Neuronal stem cell (in vitro differentiated cells): ENCODE results near the gene KLB. TPM values are rescaled to one million over a fixed set of nuclear protein-coding genes. Genes with fewer than 3 reads are reported as not detected.
"Not testable (repeated sequence)": the region's sequence is repeated elsewhere in the genome, so short reads cannot be mapped to it uniquely, and the experiment has no call there.

Source experiments
- DNase-seq: peaks from one replicate; pipeline ENCODE4 v3.0.0-alpha.2; 2013; ENCODE audit warnings: low spot score
- H2AFZ ChIP-seq: one replicate; pipeline ENCODE4 v1.6.1; 2013; ENCODE audit warnings: mild to moderate bottlenecking, low read length, inconsistent platforms
- H2AK5ac ChIP-seq: 2 replicates; pipeline ENCODE4 v1.6.1; 2013; ENCODE audit warnings: low read depth, mild to moderate bottlenecking, inconsistent platforms, low read length, moderate library complexity, mixed read lengths
- H2BK120ac ChIP-seq: 2 replicates; pipeline ENCODE4 v1.6.1; 2013; ENCODE audit warnings: low read depth, mild to moderate bottlenecking, inconsistent platforms, low read length, moderate library complexity, mixed read lengths
- H2BK12ac ChIP-seq: one replicate; pipeline ENCODE4 v1.6.1; 2013; ENCODE audit warnings: low read length, inconsistent platforms
- H2BK15ac ChIP-seq: 2 replicates; pipeline ENCODE4 v1.6.1; 2013; ENCODE audit warnings: mild to moderate bottlenecking, low read length, inconsistent platforms, mixed read lengths
- H2BK5ac ChIP-seq: one replicate; pipeline ENCODE4 v1.6.1; 2013; ENCODE audit warnings: inconsistent platforms, mild to moderate bottlenecking, low read length, moderate library complexity
- H3K14ac ChIP-seq: one replicate; pipeline ENCODE4 v1.6.1; 2013; ENCODE audit warnings: low read length, inconsistent platforms
- H3K18ac ChIP-seq: 2 replicates; pipeline ENCODE4 v1.6.1; 2013; ENCODE audit warnings: low read length, inconsistent platforms
- H3K23ac ChIP-seq: 2 replicates; pipeline ENCODE4 v1.6.1; 2013; ENCODE audit warnings: low read depth, mild to moderate bottlenecking, mixed read lengths, low read length, inconsistent platforms; ENCODE audit not compliant: poor library complexity
- H3K27ac ChIP-seq: replicated peaks from 3 replicates; pipeline ENCODE4 v1.5.1; 2013; ENCODE audit warnings: low read length, inconsistent platforms
- H3K27me3 ChIP-seq, 3 experiments: 2 replicates each; pipeline ENCODE4 v1.6.1; 2013; ENCODE audit warnings: low read length in 3 of 3, mild to moderate bottlenecking in 2 of 3, inconsistent platforms in 1 of 3, low read depth in 1 of 3, mixed read lengths in 1 of 3, moderate library complexity in 1 of 3; ENCODE audit not compliant: control insufficient read depth in 3 of 3, insufficient read depth in 3 of 3
- H3K36me3 ChIP-seq, 2 donors: replicated peaks in 1 of 2; 2 replicates each; pipeline ENCODE4 v1.6.1; 2013; ENCODE audit warnings: low read length in 2 of 2; ENCODE audit not compliant: control insufficient read depth in 2 of 2, insufficient read depth in 2 of 2
- H3K4ac ChIP-seq: 2 replicates; pipeline ENCODE4 v1.6.1; 2013; ENCODE audit warnings: inconsistent platforms, mild to moderate bottlenecking, low read length, moderate library complexity
- H3K4me1 ChIP-seq, 2 donors: 1 replicate in 1 of 2; 2 replicates in 1 of 2; pipeline ENCODE4 v1.6.1; 2013; ENCODE audit warnings: low read length in 2 of 2, low read depth in 1 of 2; ENCODE audit not compliant: control insufficient read depth in 2 of 2, insufficient read depth in 1 of 2
- H3K4me2 ChIP-seq: one replicate; pipeline ENCODE4 v1.6.1; 2013; ENCODE audit warnings: mild to moderate bottlenecking, low read length, inconsistent platforms; ENCODE audit not compliant: insufficient read depth, poor library complexity, severe bottlenecking
- H3K4me3 ChIP-seq, 2 donors: 2 replicates each; pipeline ENCODE4 v1.5.1; 2013; ENCODE audit warnings: low read length in 2 of 2, mild to moderate bottlenecking in 2 of 2, inconsistent platforms in 1 of 2, moderate library complexity in 1 of 2
- H3K79me1 ChIP-seq: one replicate; pipeline ENCODE4 v1.6.1; 2013; ENCODE audit warnings: low read depth, mild to moderate bottlenecking, inconsistent platforms, low read length, moderate library complexity
- H3K9ac ChIP-seq: one replicate; pipeline ENCODE4 v1.6.1; 2013; ENCODE audit warnings: mild to moderate bottlenecking, low read depth, low read length, inconsistent platforms; ENCODE audit not compliant: poor library complexity
- H3K9me3 ChIP-seq, 2 donors: replicated peaks in 1 of 2; 2 replicates each; pipeline versions ENCODE3 to v1.6.1; 2013; ENCODE audit warnings: low read length in 2 of 2, mild to moderate bottlenecking in 2 of 2, inconsistent platforms in 1 of 2, low read depth in 1 of 2, mixed read lengths in 1 of 2, moderate library complexity in 1 of 2; ENCODE audit not compliant: control insufficient read depth in 2 of 2, insufficient read depth in 1 of 2
- H4K8ac ChIP-seq: one replicate; pipeline ENCODE4 v1.6.1; 2013; ENCODE audit warnings: low read depth, mild to moderate bottlenecking, inconsistent platforms, low read length, moderate library complexity
- H4K91ac ChIP-seq: one replicate; pipeline ENCODE4 v1.6.1; 2013; ENCODE audit warnings: low read length, low read depth, mild to moderate bottlenecking, inconsistent platforms; ENCODE audit not compliant: poor library complexity
- WGBS, 2 donors: extraction: QIAGEN DNeasy Blood & Tissue Kit; methylation state at CpG; one replicate each; pipeline ENCODE4 v1.1.7; 2013; ENCODE audit warnings: missing lambda C conversion rate in 2 of 2, mixed read lengths in 1 of 2; ENCODE audit not compliant: insufficient read length in 2 of 2, insufficient replicate concordance in 1 of 2; ENCODE audit errors: extremely low coverage in 2 of 2; 5-methylcytosine and 5-hydroxymethylcytosine counted together
- polyA plus RNA-seq, 2 experiments: library from polyadenylated mRNA; stranded (reverse); fragments of 200-250 nt; gene quantifications; one replicate each; pipeline ENCODE4 v1.2.3, GENCODE V29; 2013

Gene KLB
- not detected for polyA plus RNA-seq (2013, experiment 1 of 2)
- under 0.01 TPM for polyA plus RNA-seq (2013, experiment 2 of 2)

DNA sequence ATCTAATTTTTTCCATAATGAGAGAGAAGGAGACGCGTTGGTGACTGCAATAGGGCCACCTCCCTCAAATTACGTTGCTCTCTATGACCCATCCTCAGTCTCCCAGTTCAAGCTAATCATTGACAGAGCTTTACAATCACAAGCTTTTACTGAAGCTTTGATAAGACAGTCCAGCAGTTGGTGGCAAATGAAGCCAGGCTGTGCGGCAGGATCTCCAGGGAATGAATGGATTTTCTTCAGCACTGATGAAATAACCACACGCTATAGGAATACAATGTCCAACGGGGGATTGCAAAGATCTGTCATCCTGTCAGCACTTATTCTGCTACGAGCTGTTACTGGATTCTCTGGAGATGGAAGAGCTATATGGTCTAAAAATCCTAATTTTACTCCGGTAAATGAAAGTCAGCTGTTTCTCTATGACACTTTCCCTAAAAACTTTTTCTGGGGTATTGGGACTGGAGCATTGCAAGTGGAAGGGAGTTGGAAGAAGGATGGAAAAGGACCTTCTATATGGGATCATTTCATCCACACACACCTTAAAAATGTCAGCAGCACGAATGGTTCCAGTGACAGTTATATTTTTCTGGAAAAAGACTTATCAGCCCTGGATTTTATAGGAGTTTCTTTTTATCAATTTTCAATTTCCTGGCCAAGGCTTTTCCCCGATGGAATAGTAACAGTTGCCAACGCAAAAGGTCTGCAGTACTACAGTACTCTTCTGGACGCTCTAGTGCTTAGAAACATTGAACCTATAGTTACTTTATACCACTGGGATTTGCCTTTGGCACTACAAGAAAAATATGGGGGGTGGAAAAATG is at the start of gene KLB:
Gene KLB, plus strand, starts transcription at position 168 of the 821 bp plus-strand sequence. Its CDS starts 20 bp downstream, at position 188.
- Histone ChIP-seq H3K27ac (no peak within 1 kb of the TSS), H3K79me1 (no peaks in the 10 kb centered on the region), H3K4ac (no peak within 1 kb of the TSS), H3K4me1 (no peaks in the 10 kb centered on the region), H2AFZ (no peak within 1 kb of the TSS), H2BK15ac (no peak within 1 kb of the TSS), H3K18ac (no peak within 1 kb of the TSS), H3K14ac (no peak within 1 kb of the TSS), H3K36me3 (no peaks in the 10 kb centered on the region), H3K27me3 (no peaks in the 10 kb centered on the region), H3K4me2 (no peak within 1 kb of the TSS), H4K8ac (no peak within 1 kb of the TSS), H4K91ac (no peak within 1 kb of the TSS), H2BK12ac (no peak within 1 kb of the TSS), H3K4me3 (no peak within 1 kb of the TSS), H2BK120ac (no peak within 1 kb of the TSS), H2BK5ac (no peak within 1 kb of the TSS), H3K9ac (no peak within 1 kb of the TSS), H2AK5ac (no peak within 1 kb of the TSS), H3K9me3 (no peaks in the 10 kb centered on the region), H3K23ac (no peak within 1 kb of the TSS)
- WGBS, 2 donors: no CpG with 5 or more reads among the region's 12 CpGs
- no peak for DNase-seq

DNA sequence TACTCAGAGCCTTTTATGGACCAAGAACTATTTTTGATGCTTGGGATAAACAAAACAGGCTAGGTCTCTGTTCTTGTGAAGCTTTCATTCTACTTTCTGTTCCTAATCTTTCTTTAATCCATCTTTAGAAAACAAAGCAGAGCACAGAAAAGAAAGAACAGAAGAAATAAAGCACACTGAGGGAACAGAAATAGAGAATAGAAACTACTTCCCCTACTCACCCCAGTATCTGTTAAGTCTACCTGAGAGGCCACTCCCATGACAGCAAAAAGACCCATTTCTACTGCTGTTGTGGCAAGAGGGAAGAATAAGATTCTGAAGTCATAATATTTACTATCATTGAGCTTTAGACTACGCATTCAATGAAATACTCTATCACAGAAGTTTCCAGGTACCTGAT is 49.7 kb upstream of the KLB start:
- no peak overlapping the region for H3K4me2 ChIP-seq
- no peak overlapping the region for H2AK5ac ChIP-seq
- H3K18ac ChIP-seq: no peak overlapping the region
- H2BK12ac ChIP-seq: no peak overlapping the region
- H2AFZ ChIP-seq: no peak overlapping the region
- H2BK15ac ChIP-seq: no peak overlapping the region
- H2BK5ac ChIP-seq: no peak overlapping the region
- H3K36me3 ChIP-seq: peaks cover 0 to 26% of the 10 kb centered on the region in 2 donors
- H4K8ac ChIP-seq: no peak overlapping the region
- peaks cover 1% of the 10 kb centered on the region for H3K79me1 ChIP-seq
- no peaks in the 10 kb centered on the region for H3K9me3 ChIP-seq
- no peak overlapping the region for H3K4me3 ChIP-seq
- DNase-seq: no peak
- H4K91ac ChIP-seq: no peak overlapping the region
- H3K27me3 ChIP-seq: no peaks in the 10 kb centered on the region
- no CpG with 5 or more reads among the region's 1 CpG for WGBS, 2 donors
- H3K14ac ChIP-seq: no peak overlapping the region
- H3K9ac ChIP-seq: no peak overlapping the region
- peaks cover 0 to 3% of the 10 kb centered on the region in 2 donors for H3K4me1 ChIP-seq
- no peak overlapping the region for H3K23ac ChIP-seq
- H2BK120ac ChIP-seq: no peak overlapping the region
- H3K27ac ChIP-seq: no peak overlapping the region
- H3K4ac ChIP-seq: no peak overlapping the region

DNA sequence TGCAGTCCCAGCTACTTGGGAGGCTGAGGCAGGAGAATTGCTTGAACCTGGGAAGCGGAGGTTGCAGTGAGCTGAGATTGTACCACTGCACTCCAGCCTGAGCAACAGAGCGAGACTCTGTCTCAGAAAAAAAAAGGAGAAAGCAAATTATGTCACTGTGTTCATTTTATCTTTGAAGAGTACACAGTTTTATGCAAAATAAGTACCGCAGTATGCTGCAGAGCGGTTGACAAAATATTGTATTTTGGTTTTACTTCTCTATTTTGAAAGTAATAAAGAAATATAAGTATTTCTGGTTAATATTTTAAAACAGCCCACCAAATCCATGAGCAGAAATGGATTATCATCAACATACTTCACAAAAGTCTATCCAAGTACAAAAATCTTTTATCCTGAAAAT is 46.1 kb upstream of the KLB start:
- H2AK5ac ChIP-seq, H2BK5ac ChIP-seq, H3K4ac ChIP-seq, H3K79me1 ChIP-seq, H3K27me3 ChIP-seq, H3K4me2 ChIP-seq, H3K14ac ChIP-seq, H2BK15ac ChIP-seq, H2AFZ ChIP-seq, H4K8ac ChIP-seq, H3K9ac ChIP-seq, H3K27ac ChIP-seq, H3K9me3 ChIP-seq, H3K18ac ChIP-seq, DNase-seq, H3K4me1 ChIP-seq, H4K91ac ChIP-seq, H2BK120ac ChIP-seq, H3K4me3 ChIP-seq, H3K23ac ChIP-seq, H2BK12ac ChIP-seq: not testable (repeated sequence)
- peaks cover 0 to 22% of the 10 kb centered on the region in 2 donors for H3K36me3 ChIP-seq
- no CpG with 5 or more reads among the region's 4 CpGs for WGBS, 2 donors

DNA sequence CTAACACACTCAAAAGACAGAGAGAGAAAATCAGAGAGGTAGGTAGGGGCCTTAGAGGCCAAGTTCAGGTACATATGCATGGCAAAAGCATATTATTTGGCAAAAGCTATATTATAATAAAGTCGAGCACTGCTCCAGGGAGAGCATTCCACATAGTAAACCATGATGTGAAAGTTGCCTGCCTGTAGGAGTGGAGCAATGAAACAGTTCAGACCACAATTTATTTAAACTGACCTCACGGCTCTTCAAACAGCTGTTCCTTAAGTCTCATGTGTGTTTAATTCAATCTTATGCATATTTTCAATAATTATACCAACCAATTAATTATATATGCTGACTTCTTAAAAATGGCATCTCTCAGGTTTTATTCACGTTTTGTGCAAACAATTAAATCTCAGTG is 43.9 kb upstream of the KLB start:
- no peak overlapping the region for H2BK12ac ChIP-seq
- peaks cover 4% of the 10 kb centered on the region for H3K79me1 ChIP-seq
- no peaks in the 10 kb centered on the region for H3K4me1 ChIP-seq
- peaks cover 0 to 18% of the 10 kb centered on the region in 2 donors for H3K36me3 ChIP-seq
- H3K4me3 ChIP-seq: no peak overlapping the region
- H3K4ac ChIP-seq: no peak overlapping the region
- H2AK5ac ChIP-seq: no peak overlapping the region
- WGBS, 2 donors: no CpG with 5 or more reads among the region's 3 CpGs
- no peak overlapping the region for H3K4me2 ChIP-seq
- no peak overlapping the region for H3K14ac ChIP-seq
- H4K8ac ChIP-seq: no peak overlapping the region
- H4K91ac ChIP-seq: no peak overlapping the region
- H3K9me3 ChIP-seq: no peaks in the 10 kb centered on the region
- no peak overlapping the region for H3K27ac ChIP-seq
- no peaks in the 10 kb centered on the region for H3K27me3 ChIP-seq
- H3K18ac ChIP-seq: no peak overlapping the region
- no peak overlapping the region for H2AFZ ChIP-seq
- H3K9ac ChIP-seq: no peak overlapping the region
- no peak overlapping the region for H2BK5ac ChIP-seq
- H2BK120ac ChIP-seq: no peak overlapping the region
- no peak overlapping the region for H3K23ac ChIP-seq
- DNase-seq: no peak
- H2BK15ac ChIP-seq: no peak overlapping the region
